ENCODE results near the gene PGLYRP1.

The PGLYRP1 gene, protein sequence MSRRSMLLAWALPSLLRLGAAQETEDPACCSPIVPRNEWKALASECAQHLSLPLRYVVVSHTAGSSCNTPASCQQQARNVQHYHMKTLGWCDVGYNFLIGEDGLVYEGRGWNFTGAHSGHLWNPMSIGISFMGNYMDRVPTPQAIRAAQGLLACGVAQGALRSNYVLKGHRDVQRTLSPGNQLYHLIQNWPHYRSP

DNA sequence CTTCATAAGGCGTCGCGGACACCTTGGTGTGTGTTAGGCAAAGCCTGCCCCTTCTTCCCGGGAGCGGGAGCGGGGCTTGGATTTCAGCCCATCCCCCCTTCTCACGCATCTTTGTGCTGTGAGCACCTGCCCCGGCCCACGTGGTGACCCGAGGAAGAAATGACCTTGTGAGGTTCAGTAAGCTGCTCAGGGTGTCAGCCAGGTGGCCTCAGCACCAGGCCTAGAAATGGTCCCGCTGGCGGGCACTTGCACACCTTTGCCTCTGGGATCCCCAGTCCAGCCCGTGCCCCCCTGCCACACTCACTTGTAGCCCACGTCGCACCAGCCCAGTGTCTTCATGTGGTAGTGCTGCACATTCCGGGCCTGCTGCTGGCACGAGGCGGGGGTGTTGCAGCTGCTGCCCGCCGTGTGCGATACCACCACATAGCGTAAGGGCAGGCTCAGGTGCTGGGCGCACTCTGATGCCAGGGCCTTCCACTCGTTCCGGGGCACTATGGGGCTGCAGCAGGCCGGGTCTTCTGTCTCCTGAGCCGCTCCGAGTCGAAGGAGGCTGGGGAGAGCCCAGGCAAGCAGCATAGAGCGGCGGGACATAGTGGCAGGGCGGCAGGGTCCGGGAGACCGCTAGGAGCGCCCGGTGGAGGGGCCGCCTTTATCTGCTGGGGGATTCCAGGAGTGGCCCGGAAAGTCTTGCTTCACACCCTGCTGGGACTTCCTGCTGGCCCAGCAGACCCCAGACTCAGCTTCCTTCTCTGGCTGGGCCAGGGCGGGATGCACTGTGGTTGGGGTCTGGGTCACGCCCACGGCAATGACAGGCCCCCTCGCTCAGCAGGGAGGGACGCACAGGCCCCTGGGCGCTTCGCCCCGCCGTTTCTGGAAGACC, at the start of gene PGLYRP1:
PGLYRP1 (minus strand) TSS at position 623 of the 880 bp plus-strand sequence; CDS start at position 591, 32 bp downstream.
- DNase-seq (ENCODE audit: low spot score) = no peak

DNA sequence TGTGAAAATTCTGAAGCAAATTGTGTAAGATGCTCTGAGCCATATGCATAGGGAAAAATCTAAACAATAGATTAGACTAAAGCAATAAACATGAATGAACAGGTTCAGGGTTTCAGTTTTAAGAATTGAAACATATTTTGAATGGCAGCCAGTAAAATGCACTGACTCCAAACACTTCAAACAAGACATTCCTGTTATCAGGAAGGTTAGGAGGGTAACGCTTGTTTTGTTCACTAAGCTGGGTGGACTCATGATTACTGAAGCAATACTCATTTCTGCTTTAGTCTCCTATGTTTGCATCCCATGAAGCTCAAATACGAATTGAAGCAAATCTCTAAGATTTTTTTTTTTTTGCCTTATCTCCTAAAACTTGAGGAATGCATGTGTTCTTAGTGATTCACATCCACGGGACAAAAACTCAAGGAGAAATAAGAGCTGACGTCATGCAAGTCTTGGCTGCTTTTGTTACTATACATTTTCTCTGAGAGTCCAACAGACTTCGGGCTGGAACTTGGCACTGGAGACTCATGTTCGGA, 47.0 kb upstream of the PGLYRP1 start:
- peak; percentile 22 for DNase-seq (ENCODE audit: low spot score)

DNA sequence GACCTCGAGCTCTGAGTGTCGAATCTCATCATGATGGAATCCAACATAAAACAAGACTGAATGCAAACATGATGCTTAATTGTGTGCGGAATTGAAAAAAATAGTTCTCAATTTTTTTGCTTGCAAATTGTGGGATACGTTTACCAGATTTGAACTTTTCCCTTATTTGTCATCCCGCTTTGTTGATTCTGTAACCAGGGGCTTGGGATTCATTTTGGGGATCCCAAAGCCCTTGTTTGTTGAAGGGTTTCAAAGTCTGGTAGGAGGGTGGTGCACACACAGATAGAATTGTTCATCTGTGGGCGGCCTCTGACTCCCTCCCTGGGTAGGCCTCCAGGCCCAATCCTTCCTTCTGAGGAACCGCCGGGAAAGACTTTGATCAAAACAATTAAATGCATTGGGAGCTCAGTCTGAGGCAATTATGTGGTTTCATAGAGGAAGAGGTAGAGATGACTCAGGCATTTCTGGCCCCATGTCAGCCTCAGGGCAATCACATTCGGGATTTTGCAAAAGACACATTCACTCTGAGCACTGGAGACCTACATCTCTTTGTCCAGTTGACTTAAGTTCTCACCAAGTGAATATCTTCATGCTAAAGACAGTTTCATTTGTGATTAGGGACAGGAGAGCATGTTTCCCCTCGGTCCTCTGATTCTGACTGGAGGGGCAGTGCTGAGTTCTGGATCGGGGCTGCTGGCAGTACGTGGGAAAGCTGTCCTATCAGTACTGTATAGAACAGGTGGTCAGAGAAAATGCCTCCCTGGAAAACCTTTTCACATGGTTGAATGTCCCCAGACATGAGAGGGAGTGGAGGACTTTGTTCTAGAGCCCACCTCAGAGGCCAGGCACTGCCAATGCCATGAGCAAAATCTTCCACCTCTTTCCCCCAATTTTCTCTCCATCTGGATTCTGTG, 45.7 kb upstream of the PGLYRP1 start:
- DNase-seq (ENCODE audit: low spot score) = peak; percentile 79

DNA sequence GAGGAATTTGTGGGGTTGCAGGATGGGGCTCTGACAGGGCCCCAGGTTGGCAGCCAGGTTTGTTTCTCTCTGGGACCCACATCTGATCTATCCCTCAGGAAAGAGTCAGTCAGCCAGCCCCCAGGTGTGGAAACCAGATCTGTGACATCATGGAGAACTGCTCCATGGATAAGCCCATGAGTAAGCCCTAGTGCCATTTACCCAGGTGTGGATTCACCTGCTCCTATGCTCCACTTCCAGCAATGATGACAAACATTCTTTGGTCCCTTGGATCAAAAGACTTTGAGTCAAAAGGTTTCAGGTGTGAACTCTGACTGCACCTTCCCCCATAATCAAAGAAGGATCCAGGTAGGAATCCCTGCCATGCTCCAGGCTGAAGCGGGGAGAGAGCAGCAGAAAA, 44.8 kb upstream of the PGLYRP1 start:
- DNase-seq (ENCODE audit: low spot score) = no peak

DNA sequence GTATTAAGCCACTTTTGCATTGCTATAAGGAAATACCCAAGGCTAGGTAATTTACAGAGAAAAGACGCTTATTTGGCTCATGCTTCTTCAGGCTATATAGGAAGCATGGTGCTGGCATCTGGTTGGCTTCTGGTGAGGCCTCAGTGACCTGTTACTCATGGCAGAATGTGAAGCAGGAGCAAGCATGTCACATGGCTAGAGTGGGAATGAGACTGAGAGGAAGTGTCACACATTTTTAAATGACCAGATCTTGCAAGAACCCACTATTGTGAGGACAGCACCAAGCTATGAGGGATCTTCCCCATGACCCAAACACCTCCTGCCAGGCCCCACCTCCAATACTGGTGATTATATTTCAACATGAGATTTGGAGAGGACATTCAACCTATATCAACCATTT, 43.6 kb upstream of the PGLYRP1 start:
- no peak for DNase-seq (ENCODE audit: low spot score)

DNA sequence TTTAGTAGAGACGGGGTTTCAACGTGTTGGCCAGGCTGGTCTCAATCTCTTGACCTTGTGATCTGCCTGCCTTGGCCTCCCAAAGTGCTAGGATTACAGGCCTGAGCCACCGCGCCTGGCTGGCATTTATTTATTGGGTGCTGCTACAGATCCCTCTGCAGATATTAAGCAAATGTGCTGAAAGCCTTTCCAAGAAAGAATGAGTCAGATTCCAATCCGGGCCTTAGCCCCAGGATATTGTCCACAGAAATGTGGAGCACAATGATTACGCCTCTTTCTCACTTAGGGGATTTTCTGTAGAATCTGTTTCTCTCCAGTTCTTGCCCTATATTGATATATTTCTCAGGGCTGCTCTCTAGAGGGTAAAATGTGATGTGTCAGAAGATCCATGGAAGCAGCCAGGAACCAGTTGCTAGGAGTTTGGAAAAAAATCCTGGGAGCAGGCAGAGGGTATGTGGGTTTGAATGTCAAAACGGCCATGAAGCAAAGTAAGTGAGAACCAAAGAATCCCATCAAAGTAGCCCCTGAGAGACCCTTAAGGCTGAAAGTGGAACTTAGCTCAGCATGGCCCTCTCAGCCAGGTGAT, 42.7 kb upstream of the PGLYRP1 start:
- peak; percentile 34 for DNase-seq (ENCODE audit: low spot score)

DNA sequence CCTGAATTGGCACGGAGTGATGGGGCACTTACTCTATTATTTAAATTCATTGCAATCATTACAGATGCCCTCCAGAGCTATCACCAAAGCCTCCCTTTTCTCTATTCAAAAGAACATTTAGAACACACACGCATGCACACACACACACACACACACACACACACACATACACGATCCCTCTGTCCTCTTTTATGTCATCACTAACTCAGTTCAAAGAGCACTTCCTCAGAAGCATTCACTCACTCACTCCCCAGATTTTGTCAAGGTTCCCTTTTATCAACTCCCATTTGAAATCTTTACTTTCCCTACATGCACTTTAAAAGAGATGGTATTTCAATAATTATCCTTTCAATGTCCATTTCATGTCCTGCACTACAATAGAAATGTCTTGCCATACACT, 40.3 kb upstream of the PGLYRP1 start:
- no peak for DNase-seq (ENCODE audit: low spot score)

DNA sequence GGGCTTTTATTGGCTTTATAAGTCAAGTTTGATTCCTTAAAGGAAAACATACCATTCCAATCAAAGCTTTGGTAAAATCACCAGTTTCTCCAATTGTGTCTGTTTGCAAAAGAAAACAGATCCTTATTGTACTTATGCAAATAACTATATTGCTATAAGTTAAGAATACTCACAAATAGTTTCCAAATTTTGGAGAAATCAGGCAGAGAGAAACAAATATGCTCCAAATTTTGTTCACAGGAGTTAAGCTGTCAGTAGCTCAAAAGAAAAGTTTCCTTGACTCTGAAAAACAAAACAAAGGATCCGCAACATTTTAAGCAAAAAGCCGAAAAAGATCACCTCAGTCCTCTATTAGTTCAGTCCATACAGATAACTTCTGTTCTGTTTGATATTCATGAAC, 37.2 kb upstream of the PGLYRP1 start:
- DNase-seq (ENCODE audit: low spot score) = no peak

DNA sequence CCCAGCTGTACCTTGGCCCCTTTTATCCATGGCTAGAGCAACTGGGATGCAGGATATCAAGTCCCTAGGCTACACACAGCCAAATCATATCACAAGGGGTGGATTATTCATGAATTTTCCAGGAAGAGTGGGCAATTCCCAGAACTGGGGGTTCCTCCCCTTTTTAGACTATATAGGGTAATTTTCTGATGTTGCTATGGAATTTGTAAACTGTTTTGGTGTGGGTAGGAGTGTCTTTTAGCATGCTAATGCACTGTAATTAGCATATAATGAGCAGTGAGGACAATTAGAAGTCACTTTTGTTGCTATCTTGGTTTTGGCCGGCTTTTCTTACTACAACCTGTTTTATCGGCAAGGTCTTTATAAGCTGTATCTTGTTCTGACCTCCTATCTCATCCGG, 35.9 kb upstream of the PGLYRP1 start:
- DNase-seq (ENCODE audit: low spot score) = no peak

DNA sequence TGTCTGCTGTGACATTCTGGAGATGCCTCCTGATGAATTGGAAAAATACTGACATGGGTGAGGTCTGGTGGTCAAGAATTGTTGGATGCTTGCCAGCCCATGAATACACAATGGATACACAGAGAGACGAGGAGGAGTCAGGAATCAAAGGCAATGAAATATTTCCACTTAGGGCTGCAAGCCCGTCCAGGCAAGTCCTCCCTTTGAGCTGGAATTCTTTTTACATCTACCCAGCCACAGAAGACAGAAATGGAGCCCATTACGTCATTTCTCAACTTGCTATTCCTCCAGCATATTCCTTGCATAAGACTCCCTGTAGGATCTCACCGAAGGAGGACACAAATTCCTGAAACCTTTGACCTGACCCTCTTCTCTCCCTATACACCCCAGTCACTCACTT, 33.7 kb upstream of the PGLYRP1 start:
- DNase-seq (ENCODE audit: low spot score) = no peak

DNA sequence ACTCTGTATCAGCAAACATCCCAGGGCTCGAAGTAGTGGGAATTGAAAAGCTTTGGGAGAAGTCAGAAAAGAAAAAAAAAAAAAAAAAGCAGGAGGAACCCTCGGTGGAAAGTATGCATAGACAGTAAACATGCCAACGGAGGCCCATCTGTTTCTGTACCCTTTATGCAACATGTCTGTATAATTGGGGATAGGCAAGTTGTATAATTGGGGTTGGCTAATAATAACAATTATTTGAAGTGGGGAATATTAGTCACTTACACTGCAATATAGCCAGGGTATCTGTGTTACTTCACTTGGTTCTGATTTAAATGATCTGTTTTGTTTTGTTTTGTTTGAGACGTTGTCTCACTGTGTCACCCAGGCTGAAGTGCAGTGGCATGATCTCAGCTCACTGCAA, 30.0 kb upstream of the PGLYRP1 start:
- DNase-seq (ENCODE audit: low spot score) = no peak

DNA sequence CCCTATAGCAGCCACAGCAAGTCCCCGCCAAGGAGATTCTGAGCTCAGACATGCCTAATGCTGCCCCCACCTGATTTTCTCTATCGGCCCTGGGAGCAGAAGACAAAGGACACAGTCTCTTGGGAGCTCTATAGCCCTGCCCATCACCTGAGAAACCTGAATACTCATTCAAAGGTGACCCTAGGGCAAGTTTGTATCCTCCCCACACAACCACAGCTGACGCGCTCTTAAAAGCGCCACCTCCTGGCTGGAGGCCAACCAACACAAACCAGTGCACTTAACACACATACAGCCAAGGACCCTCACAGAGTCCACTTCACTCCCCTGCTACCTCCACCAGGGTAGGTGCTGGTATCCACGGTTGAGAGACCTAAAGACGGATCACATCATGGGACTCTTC, 26.7 kb upstream of the PGLYRP1 start:
- no peak for DNase-seq (ENCODE audit: low spot score)

DNA sequence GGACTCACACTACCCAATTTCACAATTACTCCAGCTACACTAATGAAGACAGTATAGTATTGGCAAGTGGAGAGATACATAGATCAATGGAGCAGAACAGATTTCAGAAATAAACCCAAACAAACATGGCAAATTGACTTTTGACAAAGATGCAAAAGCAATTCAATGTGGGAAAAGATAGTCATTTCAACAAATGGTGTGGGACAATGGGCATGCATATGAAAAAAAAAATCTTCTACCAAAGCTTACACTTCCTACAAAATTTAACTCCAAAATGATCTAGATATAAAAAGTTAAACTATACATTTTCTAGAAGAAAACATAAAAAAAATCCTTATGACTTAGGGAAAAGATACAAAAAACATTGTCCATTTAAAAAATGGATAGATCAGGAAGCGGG, 20.7 kb upstream of the PGLYRP1 start:
- DNase-seq (ENCODE audit: low spot score) = no peak

DNA sequence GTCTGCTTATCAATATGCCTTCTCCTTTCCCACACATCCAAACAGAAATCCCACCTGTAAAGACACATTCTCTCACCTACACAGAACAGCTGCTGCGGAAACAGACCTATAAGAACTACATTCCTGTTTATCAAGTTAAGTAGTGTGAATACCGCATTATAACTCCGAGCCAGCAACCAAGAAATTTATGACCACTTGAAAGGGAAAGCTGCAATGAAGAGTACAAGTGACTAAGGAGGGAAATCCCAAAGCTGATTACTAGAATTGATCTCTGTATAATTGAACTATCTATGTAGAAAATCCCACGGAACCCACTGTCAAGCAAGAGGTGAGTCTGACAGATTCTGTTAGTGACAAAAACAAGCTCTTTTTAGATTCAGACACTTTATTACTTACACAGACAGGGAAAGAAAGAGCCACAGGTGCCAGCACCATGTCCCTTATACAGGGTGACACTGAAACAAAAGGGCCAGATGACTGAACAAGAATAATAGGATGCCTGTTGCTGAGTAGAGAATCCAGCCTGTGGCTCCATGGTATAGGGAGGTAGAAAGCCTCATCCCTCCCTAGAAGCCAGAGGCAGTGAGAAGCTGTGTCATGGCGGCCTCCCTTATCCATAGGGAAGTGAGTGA, 19.5 kb upstream of the PGLYRP1 start:
- no peak for DNase-seq (ENCODE audit: low spot score)

DNA sequence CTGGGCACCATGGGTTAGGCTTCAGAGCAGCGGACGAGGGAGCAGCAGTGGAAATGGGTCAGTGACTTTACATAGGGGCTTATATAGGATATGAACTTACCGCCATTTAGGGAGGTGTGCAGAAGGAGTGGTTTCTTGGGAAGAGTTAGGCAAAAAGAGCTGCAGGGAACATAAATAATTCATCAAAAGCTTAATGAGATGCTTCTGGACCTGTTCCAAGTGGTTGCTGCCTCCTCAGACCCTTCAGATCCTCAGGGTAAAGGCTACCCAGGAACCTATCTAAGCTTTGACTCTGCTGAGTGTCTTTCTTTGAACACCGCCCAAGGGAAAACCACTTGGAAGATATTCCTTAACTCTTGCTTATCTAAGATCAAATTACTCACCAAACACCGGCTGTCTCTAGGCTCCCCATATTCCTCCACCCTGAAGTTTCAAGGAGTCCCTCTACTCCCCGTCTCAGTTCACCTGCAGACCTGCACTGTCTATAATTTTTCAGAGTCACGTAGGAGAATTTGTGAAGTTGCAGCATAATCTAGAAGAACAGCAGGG, 18.2 kb upstream of the PGLYRP1 start, which contains the start of gene IGFL4:
IGFL4 (minus strand) TSS at position 51 of the 549 bp plus-strand sequence; CDS start at position 11, 40 bp downstream.
- DNase-seq (ENCODE audit: low spot score) = no peak

DNA sequence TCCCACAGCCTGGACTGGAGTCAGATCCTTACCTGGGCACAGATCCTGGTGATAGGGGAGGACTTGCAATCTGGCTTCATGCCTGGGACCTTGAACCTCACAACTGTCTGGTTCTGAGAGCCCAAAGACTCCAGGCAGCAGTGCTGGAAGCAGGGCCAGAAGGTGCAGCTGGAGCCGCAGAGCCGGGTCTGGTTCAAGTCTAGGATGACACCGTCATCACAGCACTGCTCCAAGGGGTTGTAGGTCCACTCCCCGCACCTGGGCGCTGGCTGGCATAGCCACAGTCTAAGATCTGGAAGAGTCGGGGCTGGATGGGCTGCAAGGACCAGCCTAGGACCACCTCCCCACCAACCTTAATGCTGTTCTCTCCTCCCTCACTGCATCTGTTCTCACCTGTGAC, 17.3 kb upstream of the PGLYRP1 start:
- no peak for DNase-seq (ENCODE audit: low spot score)

DNA sequence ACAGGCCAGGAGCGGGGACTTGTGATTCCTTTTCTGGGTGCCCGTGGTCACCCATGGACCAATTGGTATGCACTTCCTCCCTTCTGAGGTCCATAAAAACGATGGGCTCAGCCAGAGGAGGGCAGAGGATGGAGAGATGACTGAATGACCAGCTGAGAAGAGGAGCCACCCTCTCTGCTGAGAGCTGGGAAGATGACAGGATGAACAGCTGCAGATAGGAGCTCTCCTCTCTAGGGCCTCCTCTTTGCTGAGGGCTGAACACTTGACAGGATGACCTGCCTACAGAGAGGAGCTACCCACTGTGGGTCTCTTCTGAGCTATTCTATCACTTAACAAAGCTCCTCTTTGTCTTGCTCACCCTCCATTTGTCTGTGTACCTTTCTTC, 13.9 kb upstream of the PGLYRP1 start:
- DNase-seq (ENCODE audit: low spot score) = no peak

DNA sequence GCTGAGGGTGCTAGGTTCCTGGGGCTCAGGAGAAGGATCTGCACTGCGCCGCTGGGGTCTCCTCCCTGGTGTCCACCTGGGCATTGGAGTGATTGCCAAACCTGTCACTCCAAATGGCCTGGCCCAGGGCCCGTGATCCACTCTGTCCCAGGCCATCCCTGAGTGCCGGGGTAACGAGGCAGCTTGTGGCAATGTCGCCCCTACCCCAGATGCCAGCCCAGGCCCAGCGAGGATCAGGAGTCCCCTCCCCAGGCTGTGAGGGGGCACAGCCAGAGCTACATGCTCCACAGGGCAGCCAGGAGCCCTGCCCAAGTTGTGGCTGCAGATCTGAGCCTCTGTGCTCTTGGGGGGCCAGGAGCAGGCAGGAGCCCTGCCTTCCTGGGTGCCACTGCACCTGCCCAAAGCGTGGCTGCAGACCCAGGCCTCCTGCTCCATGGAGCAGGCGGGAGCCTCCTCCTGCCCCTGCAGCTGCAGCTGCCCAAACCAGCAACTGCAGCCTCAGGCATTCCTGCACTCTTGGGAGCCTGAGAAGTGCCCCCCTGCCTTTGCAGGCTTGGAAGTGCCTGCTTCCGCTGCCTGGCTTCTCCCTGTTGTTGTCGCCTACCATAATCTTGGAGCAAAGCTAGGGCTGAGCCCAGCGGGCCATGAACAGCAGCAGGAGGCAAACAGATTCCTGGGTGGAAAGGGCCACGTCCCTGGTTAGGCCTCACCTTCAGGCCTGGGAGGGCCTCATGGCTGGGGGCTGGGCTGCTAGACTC, 13.3 kb upstream of the PGLYRP1 start:
- no peak for DNase-seq (ENCODE audit: low spot score)

DNA sequence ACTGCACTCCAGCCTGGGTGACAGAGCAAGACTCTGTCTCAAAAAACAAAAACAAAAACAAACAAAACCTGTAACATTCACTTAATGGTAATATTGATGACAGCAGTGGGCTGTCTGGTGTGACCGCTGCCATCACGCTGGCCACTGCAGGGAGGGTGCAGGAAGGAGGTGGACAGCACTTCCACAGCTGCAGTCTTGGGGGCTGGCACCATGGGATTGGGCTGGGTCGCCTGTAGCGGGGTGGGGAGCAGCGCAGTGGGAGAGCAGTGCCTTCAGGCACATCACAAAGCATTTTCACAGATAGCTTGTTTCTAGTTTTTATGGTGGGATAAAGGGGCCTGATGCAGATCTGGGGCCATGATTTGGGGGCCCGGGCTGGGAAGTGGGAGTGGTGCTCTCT, 12.7 kb upstream of the PGLYRP1 start:
- no peak for DNase-seq (ENCODE audit: low spot score)

DNA sequence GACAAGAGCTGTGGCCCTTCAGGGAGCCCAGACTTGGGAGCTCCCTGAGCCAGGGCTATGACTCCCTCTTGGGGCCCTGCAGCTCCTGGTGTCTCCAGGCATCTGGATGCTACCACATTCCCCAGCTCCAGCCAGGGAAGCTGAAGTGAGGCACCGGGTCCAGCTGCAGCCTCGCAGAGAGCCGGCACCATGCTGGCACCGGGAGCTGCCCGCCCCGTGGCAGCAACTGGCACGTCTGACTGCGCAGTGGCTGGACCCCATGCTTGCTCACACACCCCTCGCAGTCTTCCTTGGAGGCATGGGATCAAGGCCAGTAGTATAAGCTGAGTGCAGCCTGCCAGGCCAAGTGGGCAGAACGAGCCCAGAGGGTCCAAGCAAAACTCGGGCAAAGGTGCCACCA, 10.5 kb upstream of the PGLYRP1 start:
- DNase-seq (ENCODE audit: low spot score) = no peak
